ENCODE results near the gene CTAGE1.

Gene CTAGE1

GRCh38 chr18:22424565-22424963 is 6.8 kb upstream of the CTAGE1 start:
- TF ChIP-seq CTCF (IDR thresholded peaks at IDR 0.05; ENCODE audit: control insufficient read depth, extremely low read depth, insufficient read depth), result no peak
- DNase-seq (ENCODE audit: low read depth), result no peak

GRCh38 chr18:22423878-22424564 is 6.3 kb upstream of the CTAGE1 start:
- no peak for DNase-seq (ENCODE audit: low read depth)
- TF ChIP-seq CTCF (IDR thresholded peaks at IDR 0.05; ENCODE audit: control insufficient read depth, extremely low read depth, insufficient read depth), result no peak
- no peak overlapping the region for H3K4me3 ChIP-seq (ENCODE audit: low read depth, low read length)

More at GRCh38 chr18:22424565-22424963, 6.8 kb upstream of the CTAGE1 start:
- H3K4me3 ChIP-seq (ENCODE audit: low read depth, low read length), result no peak overlapping the region

- TF ChIP-seq CTCF (IDR thresholded peaks at IDR 0.05; ENCODE audit: control insufficient read depth, extremely low read depth, insufficient read depth), result peak; percentile 21; the same call in 1 of the 2 replicates
- no peak overlapping the region for H3K4me3 ChIP-seq (ENCODE audit: low read depth, low read length)
- peak; percentile 83 for DNase-seq (ENCODE audit: low read depth)
Measured at GRCh38 chr18:22422909-22423548, 5.3 kb upstream of the CTAGE1 start.

- TF ChIP-seq CTCF (IDR thresholded peaks at IDR 0.05; ENCODE audit: control insufficient read depth, extremely low read depth, insufficient read depth), result no peak
Measured at GRCh38 chr18:22420652-22421051, 2.9 kb upstream of the CTAGE1 start.

GRCh38 chr18:22412176-22412911 is 5.4 kb downstream of the CTAGE1 start:
- DNase-seq (ENCODE audit: low read depth), result no peak
- H3K4me3 ChIP-seq (ENCODE audit: low read depth, low read length), result no peak overlapping the region
- TF ChIP-seq CTCF (IDR thresholded peaks at IDR 0.05; ENCODE audit: control insufficient read depth, extremely low read depth, insufficient read depth), result no peak

More at GRCh38 chr18:22420652-22421051, 2.9 kb upstream of the CTAGE1 start:
- no peak overlapping the region for H3K4me3 ChIP-seq (ENCODE audit: low read depth, low read length)
- DNase-seq (ENCODE audit: low read depth), result no peak

GRCh38 chr18:22411446-22411845 is 6.3 kb downstream of the CTAGE1 start:
- TF ChIP-seq CTCF (IDR thresholded peaks at IDR 0.05; ENCODE audit: control insufficient read depth, extremely low read depth, insufficient read depth), result no peak
- DNase-seq (ENCODE audit: low read depth), result no peak
- no peak overlapping the region for H3K4me3 ChIP-seq (ENCODE audit: low read depth, low read length)

All from LNCaP clone FGC (cell line).